Endothelial cell of umbilical vein (primary cell): ENCODE results near the gene FCAR. TPM values are rescaled to one million over a fixed set of nuclear protein-coding genes. Genes with fewer than 3 reads are reported as not detected.
"Not testable (repeated sequence)": the region's sequence is repeated elsewhere in the genome, so short reads cannot be mapped to it uniquely, and the experiment has no call there.

Experiments
- BruUV-seq: library from RNA; stranded (reverse); fragments of 400-500 nt; replicated peaks from 2 replicates; lab custom pipeline; 2021; lab: Mats Ljungman, UMichigan
- CTCF ChIA-PET: fragments of 300-600, 350-600 bp; sonication (Branson Sonifier 250); formaldehyde crosslinking; loops from one replicate; lab custom pipeline; 2021; ENCODE audit warnings: antibody characterized with exemption, inconsistent platforms; lab: Charles Lee
- POLR2A ChIA-PET: fragments of 300-600, 350-600 bp; sonication (Branson Sonifier 250); formaldehyde crosslinking; loops from one replicate; lab custom pipeline; 2021; ENCODE audit warnings: antibody characterized with exemption, inconsistent platforms; lab: Charles Lee
- DNase-seq: peaks from one replicate; pipeline ENCODE4 v3.0.0-alpha.2; 2011; ENCODE audit warnings: low read depth, low spot score
- FAIRE-seq: peaks from 2 replicates; lab custom pipeline; 2011; peaks lifted over from hg19 to GRCh38; lab: Jason Lieb, UNC
- H2AFZ ChIP-seq: 2 replicates; pipeline ENCODE4 v1.6.0; 2012; ENCODE audit warnings: low read depth, low read length, control low read depth, inconsistent platforms
- H3K27ac ChIP-seq: 2 replicates; pipeline ENCODE4 v1.5.1; 2011; ENCODE audit warnings: low read depth, mild to moderate bottlenecking, control low read depth, low read length, moderate library complexity; ENCODE audit not compliant: insufficient read depth
- H3K27me3 ChIP-seq, 2 experiments: 2 replicates each; pipeline versions ENCODE4 v1.6.0 to v1.6.1; 2011; ENCODE audit warnings: low read length in 2 of 2, mixed read lengths in 1 of 2; ENCODE audit not compliant: control insufficient read depth in 2 of 2, insufficient read depth in 2 of 2
- H3K36me3 ChIP-seq, 2 experiments: 2 replicates in 1 of 2; 3 replicates in 1 of 2; pipeline ENCODE4 v1.5.1; 2011; ENCODE audit warnings: low read length in 2 of 2, mild to moderate bottlenecking in 1 of 2, moderate library complexity in 1 of 2; ENCODE audit not compliant: control insufficient read depth in 2 of 2, insufficient read depth in 2 of 2; ENCODE audit errors: extremely low read depth in 1 of 2
- H3K4me1 ChIP-seq: 3 replicates; pipeline ENCODE4 v1.5.1; 2011; ENCODE audit warnings: mild to moderate bottlenecking, low read length; ENCODE audit not compliant: control insufficient read depth, insufficient read depth; ENCODE audit errors: extremely low read depth
- H3K4me2 ChIP-seq: 2 replicates; pipeline ENCODE4 v1.6.1; 2011; ENCODE audit warnings: low read length, control low read depth, mixed read lengths; ENCODE audit not compliant: insufficient read depth
- H3K4me3 ChIP-seq, 3 experiments: fragments of 200-600 bp in 1 of 3; sonication (generic), shearing (Covaris generic) in 1 of 3; replicated peaks in 1 of 3; 2 replicates each; pipeline ENCODE4 v1.5.1; 2011 to 2016; ENCODE audit warnings: control low read depth in 3 of 3, low read length in 3 of 3, mild to moderate bottlenecking in 2 of 3, inconsistent platforms in 1 of 3, low read depth in 1 of 3, moderate library complexity in 1 of 3; ENCODE audit not compliant: insufficient read depth in 1 of 3
- H3K79me2 ChIP-seq: 2 replicates; pipeline ENCODE4 v1.6.0; 2012; ENCODE audit warnings: low read length, inconsistent platforms; ENCODE audit not compliant: control insufficient read depth, insufficient read depth
- H3K9ac ChIP-seq: replicated peaks from 2 replicates; pipeline ENCODE3; 2011; ENCODE audit warnings: low read length, control low read depth; ENCODE audit not compliant: insufficient read depth; ENCODE audit errors: extremely low read depth
- H3K9me1 ChIP-seq: replicated peaks from 3 replicates; pipeline ENCODE4 v1.6.0; 2011; ENCODE audit warnings: mild to moderate bottlenecking, low read length; ENCODE audit not compliant: control insufficient read depth, insufficient read depth; ENCODE audit errors: extremely low read depth
- H3K9me3 ChIP-seq: replicated peaks from 2 replicates; pipeline ENCODE4 v1.5.1; 2012; ENCODE audit warnings: low read length, inconsistent platforms; ENCODE audit not compliant: control insufficient read depth, insufficient read depth
- H4K20me1 ChIP-seq: replicated peaks from 2 replicates; pipeline ENCODE3; 2011; ENCODE audit warnings: mild to moderate bottlenecking, low read length; ENCODE audit not compliant: control insufficient read depth, insufficient read depth; ENCODE audit errors: extremely low read depth
- dilution Hi-C: fragments of 300-500 bp; cut with MboI; formaldehyde crosslinking; loops from one replicate; pipeline ENCODE4 v1.15.0; 2019; ENCODE audit warnings: low sequenced_read_pairs; ENCODE audit not compliant: extremely low pct_ligation_motif_present
- intact Hi-C: fragments of 100-400 bp; cut with micrococcal nuclease; formaldehyde crosslinking; loops from one replicate; pipeline ENCODE4 v1.10.0; 2022
- polyA plus RNA-seq, 4 experiments: library from polyadenylated mRNA; depleted of rRNA in 3 of 4; stranded (reverse) in 3 of 4; unstranded in 1 of 4; fragments of >200 nt; gene quantifications; 2 replicates each; pipeline versions ENCODE4 v1.2.1 to v1.2.3, GENCODE V29; 2011 to 2012; ENCODE audit warnings: missing spikeins in 1 of 4
- total RNA-seq: library from RNA; stranded (reverse); gene quantifications from 2 replicates; pipeline ENCODE4 v1.2.3, GENCODE V29; 2021

FCAR gene
- total and polyA plus RNA-seq, 2 donors (not counting 3 experiments of a cell fraction or from before 2014, with no cell fraction given), result not detected

DNA sequence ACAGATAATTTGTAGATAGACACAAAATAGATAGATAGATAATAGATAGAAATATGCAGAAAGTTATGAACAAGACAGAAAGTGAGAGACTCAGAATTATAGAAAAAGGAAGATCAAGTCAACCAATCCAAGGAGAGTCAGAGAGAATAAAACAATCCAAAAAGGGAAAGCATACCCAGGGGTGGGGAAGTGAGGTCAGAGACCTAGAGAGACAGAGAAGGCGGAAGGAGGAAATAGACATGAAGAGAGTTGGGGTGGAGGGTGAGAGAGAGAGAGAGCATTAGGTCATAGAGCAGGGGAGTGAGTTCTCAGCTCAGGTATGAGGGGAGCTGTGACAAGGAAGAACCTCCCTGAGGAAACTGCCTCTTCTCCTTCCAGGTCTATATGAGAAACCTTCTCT lies 18.8 kb upstream of the FCAR start:
- DNase-seq, FAIRE-seq, dilution Hi-C loops, CTCF ChIA-PET, H3K9ac ChIP-seq, POLR2A ChIA-PET, intact Hi-C loops, H3K36me3 ChIP-seq, H3K79me2 ChIP-seq, H3K4me2 ChIP-seq, H3K4me1 ChIP-seq, H4K20me1 ChIP-seq, H3K9me3 ChIP-seq, H3K27me3 ChIP-seq, H3K9me1 ChIP-seq, BruUV-seq, H3K4me3 ChIP-seq, H3K27ac ChIP-seq, H2AFZ ChIP-seq: not testable (repeated sequence)

DNA sequence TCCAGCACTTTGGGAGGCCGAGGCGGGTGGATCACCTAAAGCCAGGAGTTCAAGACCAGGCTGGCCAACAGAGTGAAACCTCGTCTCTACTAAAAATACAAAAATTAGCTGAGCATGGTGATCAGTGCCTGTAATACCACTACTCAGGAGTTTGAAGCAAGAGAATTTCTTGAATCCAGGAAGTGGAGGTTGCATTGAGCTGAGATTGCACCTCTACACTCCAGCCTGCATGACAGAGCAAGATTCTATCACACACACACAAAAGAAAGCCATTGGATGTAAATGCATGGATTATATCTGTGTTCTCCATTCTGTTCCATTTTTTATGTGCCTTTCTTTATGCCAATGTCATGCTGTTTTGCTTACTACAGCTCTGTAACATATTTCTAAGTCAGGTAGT lies 15.6 kb upstream of the FCAR start:
- intact Hi-C loops, H3K4me2 ChIP-seq, DNase-seq, dilution Hi-C loops, H3K9ac ChIP-seq, H3K9me3 ChIP-seq, H3K27ac ChIP-seq, FAIRE-seq, CTCF ChIA-PET, H3K4me1 ChIP-seq, POLR2A ChIA-PET, H3K27me3 ChIP-seq, H4K20me1 ChIP-seq, H3K36me3 ChIP-seq, H3K79me2 ChIP-seq, H2AFZ ChIP-seq, BruUV-seq, H3K4me3 ChIP-seq, H3K9me1 ChIP-seq: not testable (repeated sequence)

DNA sequence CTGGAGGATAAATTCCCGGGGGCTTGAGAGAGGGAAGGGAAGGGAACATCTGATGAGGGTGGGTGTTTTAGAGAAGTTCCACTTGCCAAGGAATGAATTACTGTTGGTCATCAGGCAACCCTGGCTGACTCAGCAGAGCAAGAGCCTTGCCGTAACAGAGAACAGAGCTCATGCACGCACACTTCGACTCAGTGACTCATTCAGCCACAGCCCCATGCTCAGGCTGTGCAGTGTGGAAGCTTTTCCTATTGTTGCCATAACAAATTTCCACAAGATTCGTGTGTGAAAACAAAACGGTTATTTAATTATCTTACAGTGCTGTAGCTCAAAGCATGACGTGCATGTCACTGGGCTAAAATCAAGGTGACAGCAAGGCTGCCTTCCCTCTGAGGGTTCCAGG lies 14.6 kb upstream of the FCAR start:
- intact Hi-C loops, H3K27me3 ChIP-seq, DNase-seq, BruUV-seq, H3K27ac ChIP-seq, H3K79me2 ChIP-seq, H3K4me3 ChIP-seq, POLR2A ChIA-PET, CTCF ChIA-PET, H3K9ac ChIP-seq, H3K9me1 ChIP-seq, H3K9me3 ChIP-seq, FAIRE-seq, H4K20me1 ChIP-seq, H3K36me3 ChIP-seq, H2AFZ ChIP-seq, H3K4me1 ChIP-seq, H3K4me2 ChIP-seq, dilution Hi-C loops: not testable (repeated sequence)

DNA sequence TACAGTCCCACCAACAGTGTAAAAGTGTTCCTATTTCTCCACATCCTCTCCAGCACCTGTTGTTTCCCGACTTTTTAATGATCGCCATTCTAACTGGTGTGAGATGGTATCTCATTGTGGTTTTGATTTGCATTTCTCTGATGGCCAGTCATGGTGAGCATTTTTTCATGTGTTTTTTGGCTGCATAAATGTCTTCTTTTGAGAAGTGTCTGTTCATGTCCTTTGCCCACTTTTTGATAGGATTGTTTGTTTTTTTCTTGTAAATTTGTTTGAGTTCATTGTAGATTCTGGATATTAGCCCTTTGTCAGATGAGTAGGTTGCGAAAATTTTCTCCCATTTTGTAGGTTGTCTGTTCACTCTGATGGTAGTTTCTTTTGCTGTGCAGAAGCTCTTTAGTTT lies 10.6 kb upstream of the FCAR start:
- DNase-seq, H3K9me1 ChIP-seq, intact Hi-C loops, H3K4me3 ChIP-seq, FAIRE-seq, H3K9ac ChIP-seq, dilution Hi-C loops, H3K27me3 ChIP-seq, H4K20me1 ChIP-seq, POLR2A ChIA-PET, H3K4me1 ChIP-seq, H3K4me2 ChIP-seq, H3K27ac ChIP-seq, CTCF ChIA-PET, H2AFZ ChIP-seq, H3K79me2 ChIP-seq, H3K36me3 ChIP-seq, H3K9me3 ChIP-seq, BruUV-seq: not testable (repeated sequence)
